ENCODE results near the gene ALG14. TPM values are rescaled to one million over a fixed set of nuclear protein-coding genes. Genes with fewer than 3 reads are reported as not detected.

The ALG14 gene
- total RNA-seq, 1 donor from 2014 or later = 0.92 TPM

GRCh38 chr1:95046359-95046758 lies 26.4 kb downstream of the ALG14 start:
- H3K36me3 ChIP-seq (ENCODE audit: control insufficient read depth, insufficient read depth, low read length) = no peaks in the 10 kb centered on the region
- no peak for DNase-seq (ENCODE audit: low read depth)
- H3K4me3 ChIP-seq (ENCODE audit: low read depth, low read length) = no peak overlapping the region
- no peak for TF ChIP-seq CTCF (IDR thresholded peaks at IDR 0.05; ENCODE audit: insufficient read depth, low read length, poor library complexity, severe bottlenecking)
- no peaks in the 10 kb centered on the region for H3K27me3 ChIP-seq (ENCODE audit: control insufficient read depth, insufficient read depth, low read length)

- Histone ChIP-seq H3K36me3 (ENCODE audit: control insufficient read depth, insufficient read depth, low read length) (no peaks in the 10 kb centered on the region), H3K27me3 (ENCODE audit: control insufficient read depth, insufficient read depth, low read length) (no peaks in the 10 kb centered on the region), H3K4me3 (ENCODE audit: low read depth, low read length) (no peak overlapping the region)
- TF ChIP-seq CTCF (IDR thresholded peaks at IDR 0.05; ENCODE audit: insufficient read depth, low read length, poor library complexity, severe bottlenecking) = peak; percentile 100
- DNase-seq (ENCODE audit: low read depth) = no peak
These were observed 29.4 kb downstream of the ALG14 start for GRCh38 chr1:95043141-95043980.

GRCh38 chr1:95042286-95042685 lies 30.5 kb downstream of the ALG14 start:
- H3K4me3 ChIP-seq (ENCODE audit: low read depth, low read length) = no peak overlapping the region
- no peak for DNase-seq (ENCODE audit: low read depth)
- TF ChIP-seq CTCF (IDR thresholded peaks at IDR 0.05; ENCODE audit: insufficient read depth, low read length, poor library complexity, severe bottlenecking) = no peak
- no peaks in the 10 kb centered on the region for H3K36me3 ChIP-seq (ENCODE audit: control insufficient read depth, insufficient read depth, low read length)
- no peaks in the 10 kb centered on the region for H3K27me3 ChIP-seq (ENCODE audit: control insufficient read depth, insufficient read depth, low read length)

GRCh38 chr1:95041491-95042165 lies 31.1 kb downstream of the ALG14 start:
- Histone ChIP-seq H3K36me3 (ENCODE audit: control insufficient read depth, insufficient read depth, low read length) (no peaks in the 10 kb centered on the region), H3K4me3 (ENCODE audit: low read depth, low read length) (no peak overlapping the region), H3K27me3 (ENCODE audit: control insufficient read depth, insufficient read depth, low read length) (no peaks in the 10 kb centered on the region)
- peak; percentile 80 for TF ChIP-seq CTCF (IDR thresholded peaks at IDR 0.05; ENCODE audit: insufficient read depth, low read length, poor library complexity, severe bottlenecking)
- peak; percentile 54 for DNase-seq (ENCODE audit: low read depth)

- DNase-seq (ENCODE audit: low read depth) = no peak
- Histone ChIP-seq H3K36me3 (ENCODE audit: control insufficient read depth, insufficient read depth, low read length) (no peaks in the 10 kb centered on the region), H3K27me3 (ENCODE audit: control insufficient read depth, insufficient read depth, low read length) (no peaks in the 10 kb centered on the region), H3K4me3 (ENCODE audit: low read depth, low read length) (no peak overlapping the region)
- TF ChIP-seq CTCF (IDR thresholded peaks at IDR 0.05; ENCODE audit: insufficient read depth, low read length, poor library complexity, severe bottlenecking) = no peak
These were observed 32.7 kb downstream of the ALG14 start for GRCh38 chr1:95040032-95040525.

Measured in kidney epithelial cell (primary cell).